HFF-Myc (cell line): ENCODE measurements around the gene RBM38.

ENCODE experiments used
- DNase-seq: peaks from one replicate; pipeline ENCODE4 v3.0.0-alpha.2; 2011; ENCODE audit warnings: low read depth; ENCODE audit errors: extremely low read depth
- H3K4me3 ChIP-seq: replicated peaks from 2 replicates; pipeline ENCODE4 v1.5.1; 2011; ENCODE audit warnings: low read depth, mild to moderate bottlenecking, control low read depth, low read length
- CTCF ChIP-seq: IDR thresholded peaks from 2 replicates; pipeline ENCODE4 v1.5.1; 2012; ENCODE audit warnings: mild to moderate bottlenecking, low read depth, low read length, control low read depth; ENCODE audit errors: missing control alignments

RBM38 gene

GRCh38 chr20:57404419-57405072, 13.3 kb downstream of the RBM38 start:
- no peak for DNase-seq
- no peak for TF ChIP-seq CTCF
- H3K4me3 ChIP-seq, result no peak overlapping the region

GRCh38 chr20:57405236-57406016, 14.2 kb downstream of the RBM38 start:
- no peak overlapping the region for H3K4me3 ChIP-seq
- DNase-seq, result no peak
- TF ChIP-seq CTCF, result no peak

- no peak for TF ChIP-seq CTCF
- no peak overlapping the region for H3K4me3 ChIP-seq
- DNase-seq, result no peak
Measured at GRCh38 chr20:57407541-57407956, 16.4 kb downstream of the RBM38 start.

GRCh38 chr20:57408131-57408530, 16.9 kb downstream of the RBM38 start:
- DNase-seq, result no peak
- H3K4me3 ChIP-seq, result no peak overlapping the region
- TF ChIP-seq CTCF, result no peak

- no peak for TF ChIP-seq CTCF
- H3K4me3 ChIP-seq, result no peak overlapping the region
- DNase-seq, result no peak
Measured at GRCh38 chr20:57408536-57409233, 17.5 kb downstream of the RBM38 start.

GRCh38 chr20:57409316-57409671, 18.1 kb downstream of the RBM38 start:
- DNase-seq, result no peak
- no peak for TF ChIP-seq CTCF
- H3K4me3 ChIP-seq, result no peak overlapping the region
